Measurements from ENCODE around the gene HRH3.

DNA sequence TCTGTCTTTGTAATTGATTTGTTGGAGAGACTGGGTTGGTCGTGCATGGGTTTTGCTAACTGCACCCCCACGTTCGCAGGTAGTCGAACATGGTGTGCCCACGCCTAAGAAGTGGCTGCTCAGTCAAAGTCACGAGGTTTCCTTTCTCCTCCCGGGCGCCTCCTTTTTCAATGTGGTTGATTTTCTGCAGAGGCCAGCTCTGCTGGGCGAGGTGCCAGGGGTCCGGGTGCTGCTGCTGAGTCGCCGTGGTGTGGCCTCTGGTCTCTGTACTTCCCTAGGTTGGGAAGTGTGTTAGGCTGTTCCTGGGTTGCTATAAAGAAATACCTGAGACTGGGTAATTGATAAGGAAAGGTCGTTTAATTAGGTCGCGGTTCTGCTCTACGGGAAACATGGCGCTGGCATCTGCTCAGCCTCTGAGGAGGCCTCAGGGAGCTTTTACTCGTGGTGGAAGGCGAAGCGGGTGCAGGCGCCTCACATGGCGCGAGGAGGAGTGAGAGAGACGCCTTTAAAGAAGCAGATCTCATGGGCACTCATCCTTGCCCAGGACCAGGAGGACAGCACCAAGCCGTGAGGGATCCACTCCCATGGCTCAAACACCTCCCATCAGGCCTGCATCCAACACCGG, 32.4 kb upstream of the HRH3 start:
- TF ChIP-seq CTCF (IDR thresholded peaks at IDR 0.05) (no peak), POLR2A (IDR thresholded peaks at IDR 0.05) (no peak)

Data from esophagus squamous epithelium (tissue), 4 donors.